ENCODE data around the gene SKIC8.

Gene SKIC8

DNA sequence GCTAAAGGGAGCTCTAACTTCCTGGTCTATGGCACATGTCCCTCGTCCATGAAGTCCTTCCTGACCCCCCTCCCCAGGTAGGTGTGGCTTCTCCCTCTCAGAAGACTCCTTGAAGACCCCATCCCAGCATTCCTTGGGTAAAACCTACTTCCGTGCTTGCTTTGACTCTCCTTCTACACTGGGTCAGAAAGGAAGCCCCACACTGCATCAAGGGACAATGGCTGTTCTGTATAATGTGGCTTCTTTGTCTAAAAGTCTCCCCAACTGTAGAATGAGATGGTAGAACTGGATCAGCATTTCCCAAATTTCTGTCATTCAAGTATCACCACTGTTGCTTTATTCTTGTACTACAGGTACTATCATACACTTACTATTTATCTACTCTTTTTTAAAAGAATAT is 38.9 kb downstream of the SKIC8 start:
- TF ChIP-seq CTCF (IDR thresholded peaks at IDR 0.05) = no peak

- no peak for TF ChIP-seq CTCF (IDR thresholded peaks at IDR 0.05)
Measured at GRCh38 chr15:78259232-78259631, 40.2 kb downstream of the SKIC8 start.

DNA sequence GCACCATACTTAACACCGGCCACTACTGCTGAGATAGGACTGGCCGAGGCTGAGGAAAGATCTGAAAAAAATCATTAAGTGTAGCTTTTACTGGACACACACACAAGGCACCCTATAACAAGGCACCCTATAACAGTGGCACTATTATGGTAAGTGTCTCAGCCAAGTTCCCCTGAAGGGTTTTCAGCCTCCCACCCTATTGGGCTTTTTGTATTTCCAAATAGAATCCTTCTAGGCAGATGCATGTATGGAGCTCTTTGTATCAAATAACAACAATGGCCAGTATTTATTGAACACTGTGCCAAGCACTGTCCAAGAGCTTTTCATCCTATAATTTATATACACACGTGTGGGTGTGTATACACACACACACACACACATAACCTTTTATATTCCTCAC is 41.7 kb downstream of the SKIC8 start:
- TF ChIP-seq CTCF (IDR thresholded peaks at IDR 0.05) = no peak

GRCh38 chr15:78256044-78256437 is 43.4 kb downstream of the SKIC8 start:
- no peak for TF ChIP-seq CTCF (IDR thresholded peaks at IDR 0.05)

DNA sequence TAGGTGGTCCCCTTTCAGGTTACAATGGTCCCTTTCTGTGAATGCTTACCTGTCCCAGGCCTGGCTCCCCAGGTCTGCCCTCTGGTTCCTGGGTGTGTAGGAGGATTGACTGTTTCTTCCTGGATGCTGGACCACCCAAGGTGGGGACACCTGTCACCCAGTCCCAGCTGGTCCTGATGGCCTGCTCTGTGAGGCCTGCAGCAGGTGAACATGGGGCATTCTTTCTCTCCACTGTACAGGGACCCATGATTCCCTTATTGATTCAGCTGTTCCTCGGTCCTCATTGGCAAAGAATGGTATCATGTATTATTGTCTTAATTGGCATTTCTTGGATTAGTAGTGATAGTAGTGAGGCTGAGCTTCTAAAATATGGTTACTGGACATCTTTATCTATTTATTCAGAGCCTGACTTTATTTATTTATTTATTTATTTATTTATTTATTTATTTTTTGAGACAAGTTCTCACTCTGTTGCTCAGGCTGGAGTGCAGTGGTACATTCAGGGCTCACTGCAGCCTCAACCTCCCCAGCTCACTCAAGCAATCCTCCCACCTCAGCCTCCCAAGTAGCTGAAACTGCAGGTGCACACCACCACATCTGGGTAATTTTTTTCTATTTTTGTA is 43.9 kb downstream of the SKIC8 start:
- no peak for TF ChIP-seq CTCF (IDR thresholded peaks at IDR 0.05)

DNA sequence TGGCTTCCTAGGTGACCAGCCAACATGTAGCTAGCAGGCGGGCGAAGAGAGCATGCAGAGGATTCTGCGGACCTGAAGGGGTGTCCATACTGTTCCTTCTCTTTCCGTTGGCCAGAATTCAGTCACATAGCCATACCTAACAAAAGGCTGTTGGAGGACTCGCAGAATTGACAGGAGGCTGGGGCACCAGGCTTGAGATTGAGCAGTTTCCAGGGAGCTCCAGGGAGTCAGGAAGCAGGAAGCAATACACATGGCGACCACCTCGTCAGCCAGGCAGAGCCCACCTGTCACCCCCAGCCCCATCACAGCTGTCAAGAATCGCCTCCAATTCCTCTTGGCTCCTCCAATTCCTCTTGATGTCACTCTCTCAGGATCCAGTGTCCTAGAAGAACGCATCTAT is 48.3 kb downstream of the SKIC8 start:
- TF ChIP-seq CTCF (IDR thresholded peaks at IDR 0.05) = no peak

- no peak for TF ChIP-seq CTCF (IDR thresholded peaks at IDR 0.05)
Measured at GRCh38 chr15:78249131-78249530, 50.3 kb downstream of the SKIC8 start.

DNA sequence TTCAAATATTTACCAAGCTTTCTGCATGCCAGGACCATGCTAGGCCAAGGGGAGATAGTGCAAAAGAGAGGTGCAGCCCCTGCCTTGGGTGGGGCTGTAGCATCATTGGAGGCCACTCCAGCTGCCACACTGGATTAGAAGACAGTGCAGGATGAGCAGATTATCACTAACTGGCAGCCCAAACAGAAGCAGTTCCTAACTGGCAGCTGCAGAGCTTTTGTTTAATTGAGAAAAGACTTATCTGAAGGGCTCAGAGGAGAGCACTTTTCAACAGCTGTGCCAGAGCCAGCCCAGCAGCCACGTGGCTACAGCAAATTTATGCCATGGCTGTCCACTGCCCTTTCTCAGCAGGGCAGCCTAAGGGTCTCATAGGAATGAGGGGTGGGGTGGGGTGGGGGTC is 51.5 kb downstream of the SKIC8 start:
- no peak for TF ChIP-seq CTCF (IDR thresholded peaks at IDR 0.05)
